H1 (cell line): ENCODE measurements around the gene ARHGAP27. TPM values are rescaled to one million over a fixed set of nuclear protein-coding genes. Genes with fewer than 3 reads are reported as not detected.

Source experiments
- CTCF ChIA-PET: fragments of 300-600 bp; sonication (Branson Sonifier 250); formaldehyde crosslinking; loops from one replicate; lab custom pipeline; 2021; ENCODE audit not compliant: partially characterized antibody; lab: Charles Lee
- POLR2A ChIA-PET: fragments of 300-600 bp; sonication (Branson Sonifier 250); formaldehyde crosslinking; loops from one replicate; lab custom pipeline; 2021; ENCODE audit warnings: inconsistent platforms; ENCODE audit not compliant: partially characterized antibody; lab: Charles Lee
- DNase-seq, 2 experiments: peaks; one replicate each; pipeline versions ENCODE4 v3.0.0 to v3.0.0-alpha.2; 2010 to 2022; ENCODE audit warnings: low spot score in 2 of 2, low read depth in 1 of 2, mixed read lengths in 1 of 2
- FAIRE-seq: peaks from 2 replicates; lab custom pipeline; 2011; peaks lifted over from hg19 to GRCh38; lab: Jason Lieb, UNC
- H2AFZ ChIP-seq: 2 replicates; pipeline ENCODE4 v1.8.1; 2012; ENCODE audit warnings: low read length, inconsistent platforms
- H2AK5ac ChIP-seq: 2 replicates; pipeline ENCODE4 v1.6.1; 2013; ENCODE audit warnings: low read depth, low read length
- H2BK120ac ChIP-seq: replicated peaks from 2 replicates; pipeline ENCODE3; 2013; ENCODE audit warnings: low read depth, low read length, inconsistent platforms
- H2BK12ac ChIP-seq: 2 replicates; pipeline ENCODE4 v1.6.1; 2013; ENCODE audit warnings: low read depth, low read length
- H2BK15ac ChIP-seq: 2 replicates; pipeline ENCODE4 v1.6.1; 2013; ENCODE audit warnings: low read length
- H2BK20ac ChIP-seq: 2 replicates; pipeline ENCODE4 v1.6.1; 2013; ENCODE audit warnings: low read length
- H2BK5ac ChIP-seq: 2 replicates; pipeline ENCODE4 v1.6.1; 2013; ENCODE audit warnings: low read depth, low read length
- H3K14ac ChIP-seq: 2 replicates; pipeline ENCODE4 v1.6.1; 2013; ENCODE audit warnings: inconsistent platforms; ENCODE audit not compliant: insufficient read length
- H3K18ac ChIP-seq: 2 replicates; pipeline ENCODE4 v1.6.1; 2013; ENCODE audit warnings: low read length; ENCODE audit errors: extremely low read depth
- H3K23ac ChIP-seq: 2 replicates; pipeline ENCODE4 v1.6.1; 2013; ENCODE audit warnings: inconsistent platforms; ENCODE audit not compliant: insufficient read length
- H3K23me2 ChIP-seq: 2 replicates; pipeline ENCODE4 v1.6.1; 2013; ENCODE audit warnings: low read depth, low read length
- H3K27ac ChIP-seq: 2 replicates; pipeline ENCODE4 v1.6.1; 2011; ENCODE audit warnings: low read depth, low read length, inconsistent platforms
- H3K27me3 ChIP-seq, 4 experiments: replicated peaks in 1 of 4; 1 replicate in 1 of 4; 2 replicates in 3 of 4; pipeline versions ENCODE4 v1.6.1 to v1.8.1; 2011 to 2013; ENCODE audit warnings: low read length in 3 of 4, mild to moderate bottlenecking in 3 of 4, inconsistent platforms in 2 of 4, mixed read lengths in 2 of 4, moderate library complexity in 1 of 4; ENCODE audit not compliant: control insufficient read depth in 3 of 4, insufficient read depth in 3 of 4; ENCODE audit errors: extremely low read depth in 1 of 4
- H3K36me3 ChIP-seq, 4 experiments: 2 replicates each; pipeline versions ENCODE4 v1.6.1 to v1.8.1; 2011 to 2013; ENCODE audit warnings: mild to moderate bottlenecking in 4 of 4, low read length in 3 of 4, moderate library complexity in 2 of 4, control low read depth in 1 of 4, inconsistent platforms in 1 of 4; ENCODE audit not compliant: insufficient read depth in 4 of 4, control insufficient read depth in 2 of 4
- H3K4ac ChIP-seq: replicated peaks from 2 replicates; pipeline ENCODE3; 2013; ENCODE audit warnings: low read length, low read depth, mixed read lengths, inconsistent platforms; ENCODE audit not compliant: insufficient read length
- H3K4me1 ChIP-seq, 4 experiments: replicated peaks in 1 of 4; 1 replicate in 1 of 4; 2 replicates in 3 of 4; pipeline versions ENCODE4 v1.6.1 to v1.8.1; 2011 to 2013; ENCODE audit warnings: low read length in 3 of 4, inconsistent platforms in 2 of 4, mixed read lengths in 1 of 4; ENCODE audit not compliant: insufficient read depth in 4 of 4, control insufficient read depth in 3 of 4
- H3K4me2 ChIP-seq, 2 experiments: 2 replicates each; pipeline versions ENCODE4 v1.6.1 to v1.8.1; 2011 to 2013; ENCODE audit warnings: low read depth in 2 of 2, low read length in 2 of 2, control low read depth in 1 of 2, inconsistent platforms in 1 of 2, mild to moderate bottlenecking in 1 of 2; ENCODE audit not compliant: insufficient read depth in 1 of 2
- H3K4me3 ChIP-seq, 4 experiments: fragments of 200-600, 300-600 bp in 1 of 4; sonication (generic), shearing (Covaris generic), sonication (Bioruptor Twin) in 1 of 4; 2 replicates each; pipeline versions ENCODE4 v1.5.1 to v1.8.1; 2011 to 2016; ENCODE audit warnings: low read length in 4 of 4, low read depth in 3 of 4, control low read depth in 2 of 4, inconsistent platforms in 2 of 4, mild to moderate bottlenecking in 2 of 4, mixed read lengths in 1 of 4, moderate library complexity in 1 of 4; ENCODE audit not compliant: insufficient read depth in 2 of 4; ENCODE audit errors: extremely low read depth in 1 of 4
- H3K56ac ChIP-seq: replicated peaks from 2 replicates; pipeline ENCODE3; 2013; ENCODE audit warnings: low read depth, mild to moderate bottlenecking, mixed read lengths, low read length, inconsistent platforms; ENCODE audit not compliant: insufficient read length
- H3K79me1 ChIP-seq: 2 replicates; pipeline ENCODE4 v1.6.1; 2013; ENCODE audit warnings: low read depth, low read length, control low read depth
- H3K79me2 ChIP-seq, 2 experiments: 2 replicates each; pipeline versions ENCODE4 v1.6.1 to v1.8.1; 2012 to 2013; ENCODE audit warnings: low read length in 2 of 2, mild to moderate bottlenecking in 2 of 2, inconsistent platforms in 1 of 2; ENCODE audit not compliant: insufficient read depth in 2 of 2, control insufficient read depth in 1 of 2
- H3K9ac ChIP-seq, 4 experiments: replicated peaks in 1 of 4; 1 replicate in 1 of 4; 2 replicates in 3 of 4; pipeline versions ENCODE4 v1.6.1 to v1.8.1; 2011 to 2013; ENCODE audit warnings: low read depth in 3 of 4, low read length in 3 of 4, control low read depth in 2 of 4, mild to moderate bottlenecking in 2 of 4, moderate library complexity in 2 of 4, inconsistent platforms in 1 of 4; ENCODE audit errors: extremely low read depth in 1 of 4
- H3K9me3 ChIP-seq, 2 experiments: 2 replicates each; pipeline versions ENCODE4 v1.6.1 to v1.8.1; 2012 to 2013; ENCODE audit warnings: mild to moderate bottlenecking in 2 of 2, moderate library complexity in 2 of 2, control low read depth in 1 of 2, inconsistent platforms in 1 of 2, low read depth in 1 of 2, low read length in 1 of 2, mixed read lengths in 1 of 2; ENCODE audit not compliant: insufficient read depth in 2 of 2
- H4K20me1 ChIP-seq, 2 experiments: replicated peaks in 1 of 2; 2 replicates each; pipeline versions ENCODE3 to v1.8.1; 2011 to 2013; ENCODE audit warnings: inconsistent platforms in 2 of 2, low read length in 2 of 2, mild to moderate bottlenecking in 1 of 2; ENCODE audit not compliant: insufficient read depth in 2 of 2, control insufficient read depth in 1 of 2
- H4K5ac ChIP-seq: 2 replicates; pipeline ENCODE4 v1.6.1; 2013; ENCODE audit warnings: low read length, low read depth, mixed read lengths, inconsistent platforms; ENCODE audit not compliant: insufficient read length
- H4K8ac ChIP-seq: 2 replicates; pipeline ENCODE4 v1.8.0; 2013; ENCODE audit warnings: mild to moderate bottlenecking, moderate library complexity, low read length, inconsistent platforms; ENCODE audit not compliant: insufficient read depth; ENCODE audit errors: extremely low read depth
- H4K91ac ChIP-seq: replicated peaks from 2 replicates; pipeline ENCODE3; 2013; ENCODE audit warnings: low read length, mixed read lengths, inconsistent platforms; ENCODE audit not compliant: insufficient read length
- ASH2L ChIP-seq: fragments of 200-600, 300-600 bp; sonication (generic); IDR thresholded peaks from one replicate; pipeline ENCODE4 v1.7.1; 2017; ENCODE audit warnings: low read length
- SP2 ChIP-seq: IDR thresholded peaks from 2 replicates; pipeline ENCODE4 v1.6.1; 2012; ENCODE audit warnings: mild to moderate bottlenecking, low read length, inconsistent platforms
- SRF ChIP-seq: IDR thresholded peaks from 2 replicates; pipeline ENCODE4 v1.6.1; 2011; ENCODE audit warnings: mild to moderate bottlenecking, low read depth, low read length, moderate library complexity
- TBP ChIP-seq: IDR thresholded peaks from 2 replicates; pipeline ENCODE4 v1.6.1; 2011; ENCODE audit warnings: low read depth, low read length, improper control_type of control experiment
- ZNF274 ChIP-seq: IDR thresholded peaks from 2 replicates; pipeline ENCODE4 v1.7.0; 2012; ENCODE audit warnings: low read length, borderline replicate concordance; ENCODE audit errors: extremely low read depth
- WGBS, 2 experiments: shearing (Covaris generic) in 1 of 2; methylation state at CpG; one replicate each; pipeline versions ENCODE4 v1.1.6 to v1.1.7; 2013 to 2015; ENCODE audit warnings: low lambda C conversion rate in 2 of 2, mixed read lengths in 2 of 2, inconsistent platforms in 1 of 2, low coverage in 1 of 2, missing lambda C conversion rate in 1 of 2; ENCODE audit not compliant: insufficient replicate concordance in 2 of 2, insufficient coverage in 1 of 2, insufficient read length in 1 of 2; ENCODE audit errors: extremely low coverage in 1 of 2, missing lambda C conversion rate in 1 of 2; 5-methylcytosine and 5-hydroxymethylcytosine counted together
- polyA plus RNA-seq, 7 experiments: library from polyadenylated mRNA; depleted of rRNA in 3 of 7; stranded (reverse) in 5 of 7; unstranded in 2 of 7; fragments of >200 nt in 5 of 7; fragments of 200-250 nt in 2 of 7; gene quantifications; 1 replicate in 5 of 7; 2 replicates in 1 of 7; 4 replicates in 1 of 7; pipeline versions ENCODE4 v1.2.1 to v1.2.3, GENCODE V29; 2011 to 2013; ENCODE audit warnings: missing spikeins in 2 of 7, mixed read lengths in 2 of 7
- total RNA-seq: library from RNA; stranded (reverse); fragmentation: NEBNext Ultra II Directional; extraction: Animal tissue kit (Norgen Biotek cat#: 25700); gene quantifications from 2 replicates; pipeline ENCODE4 v1.2.1, GENCODE V29; 2021

The ARHGAP27 gene
- total and polyA plus RNA-seq, 2 of the 8 experiments (the other 6 are each of a cell fraction or from before 2014, with no cell fraction given), result 11.6 to 13.1 TPM

DNA sequence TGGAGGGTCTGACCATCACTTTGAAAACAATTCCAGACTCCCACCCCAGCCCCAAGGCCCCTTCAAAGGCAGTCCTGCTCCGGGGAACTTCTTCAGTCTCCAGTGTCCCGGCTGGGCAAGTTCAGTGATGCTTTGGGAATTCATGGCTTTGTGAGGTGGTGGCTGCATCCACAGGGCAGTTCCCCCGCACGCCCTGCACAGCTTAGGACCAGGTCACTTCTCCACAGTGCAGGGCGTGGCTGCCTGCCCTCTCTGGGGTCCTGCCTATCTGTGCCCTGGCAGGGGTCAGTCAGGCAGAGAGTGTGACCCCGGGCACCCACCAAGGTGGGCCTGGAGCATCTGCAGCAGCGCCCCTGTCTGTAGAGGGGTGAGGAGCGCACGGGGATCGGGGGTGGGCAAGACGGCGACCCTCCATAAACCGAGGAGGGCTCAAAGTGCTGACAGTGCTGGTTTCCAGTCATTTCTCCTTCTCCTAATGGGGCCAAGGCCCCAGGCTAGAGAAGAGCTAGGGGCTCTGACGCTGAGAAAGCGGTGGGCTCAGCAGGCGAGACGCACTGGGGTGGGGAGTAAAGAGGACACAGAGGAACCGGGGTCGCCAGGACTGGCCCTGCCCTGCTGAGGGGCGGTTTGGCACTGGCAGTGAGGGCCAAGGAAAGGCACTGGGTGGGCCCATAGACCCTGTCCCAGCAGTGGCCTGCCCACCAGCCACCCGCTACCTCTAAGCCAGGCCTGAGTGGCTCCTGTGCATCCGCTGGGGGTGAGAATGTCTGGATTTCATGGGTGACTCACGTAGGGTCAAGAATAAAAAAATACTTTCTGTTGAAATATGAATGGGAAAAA, 4.2 kb upstream of the ARHGAP27 start:
- no peak overlapping the region for H4K8ac ChIP-seq
- no peak for FAIRE-seq
- H3K9ac ChIP-seq, result no peak overlapping the region
- H3K18ac ChIP-seq, result no peak overlapping the region
- no peaks in the 10 kb centered on the region for H3K79me2 ChIP-seq
- H3K56ac ChIP-seq, result no peak overlapping the region
- H4K91ac ChIP-seq, result no peak overlapping the region
- H3K79me1 ChIP-seq, result no peaks in the 10 kb centered on the region
- no peak overlapping the region for H3K4me3 ChIP-seq
- no peak overlapping the region for H3K4me2 ChIP-seq
- 0 out of 2 replicates have a peak overlapping the region, but pooled peaks have one; percentile 60 for H2BK12ac ChIP-seq
- 93% methylated on average over 18 of the region's 23 CpGs; no CpG with 5 or more reads in 1 of the 2 experiments for WGBS, 2 experiments
- no peak overlapping the region for H2BK20ac ChIP-seq
- TF ChIP-seq SP2 (no peak), SRF (no peak), TBP (no peak), ZNF274 (no peak), ASH2L (no peak)
- TF ChIP-seq, all 59 proteins: peak for 0
- Histone ChIP-seq H3K14ac (no peak overlapping the region), H4K20me1 (peaks cover 0 to 2% of the 10 kb centered on the region in 2 experiments), H3K36me3 (no peaks in the 10 kb centered on the region), H3K23ac (no peak overlapping the region), H2BK5ac (no peak overlapping the region), H3K23me2 (peaks cover 6% of the 10 kb centered on the region; the same call in 1 of the 2 replicates), H3K4ac (no peak overlapping the region), H3K27ac (no peak overlapping the region), H3K4me1 (peaks cover 3 to 16% (median 9%) of the 10 kb centered on the region in 4 experiments), H2AK5ac (no peak overlapping the region), H2AFZ (no peak overlapping the region), H3K9me3 (no peaks in the 10 kb centered on the region), H4K5ac (no peak overlapping the region), H2BK120ac (no peak overlapping the region), H2BK15ac (no peak overlapping the region), H3K27me3 (peaks cover 0 to 15% (median 11%) of the 10 kb centered on the region in 4 experiments; a peak in 5 of 7 replicates)
- POLR2A ChIA-PET, result no interaction called here
- no peak for DNase-seq
- CTCF ChIA-PET, result no interaction called here
